GM23338 (cell line): ENCODE data around the gene ADCK2. TPM values are rescaled to one million over a fixed set of nuclear protein-coding genes. Genes with fewer than 3 reads are reported as not detected.
"Not testable (repeated sequence)": the region's sequence is repeated elsewhere in the genome, so short reads cannot be mapped to it uniquely, and the experiment has no call there.

ENCODE experiments used
- ATAC-seq: fragments of 200-7000 bp; cut with Tn5 transposase; 3 replicates; pipeline ENCODE4 v1.9.1; 2020
- DNase-seq: peaks from one replicate; pipeline ENCODE4 v3.0.0-alpha.2; 2015; ENCODE audit warnings: low spot score
- H2AFZ ChIP-seq: fragments of 200-600 bp; sonication (generic); 2 replicates; pipeline ENCODE4 v1.8.0; 2016; ENCODE audit warnings: antibody characterized with exemption, mild to moderate bottlenecking, moderate library complexity
- H3F3A ChIP-seq: fragments of 200-600 bp; sonication (generic); replicated peaks from 2 replicates; pipeline ENCODE4 v1.8.0; 2017; ENCODE audit warnings: antibody characterized with exemption, mixed run types, low read depth
- H3K27ac ChIP-seq: fragments of 200-600 bp; sonication (generic); 2 replicates; pipeline ENCODE4 v1.6.1; 2016; ENCODE audit warnings: low read depth
- H3K27me3 ChIP-seq: fragments of 200-600 bp; sonication (generic); 2 replicates; pipeline ENCODE4 v1.8.0; 2016; ENCODE audit warnings: mild to moderate bottlenecking, mixed run types, moderate library complexity; ENCODE audit not compliant: insufficient read depth
- H3K36me3 ChIP-seq: fragments of 200-600 bp; sonication (generic); 2 replicates; pipeline ENCODE4 v1.8.0; 2016; ENCODE audit warnings: mild to moderate bottlenecking; ENCODE audit not compliant: insufficient read depth
- H3K4me1 ChIP-seq: fragments of 200-600 bp; sonication (generic); 2 replicates; pipeline ENCODE4 v1.8.0; 2016; ENCODE audit warnings: mild to moderate bottlenecking, moderate library complexity; ENCODE audit not compliant: insufficient read depth
- H3K4me2 ChIP-seq: fragments of 200-600 bp; sonication (generic); 2 replicates; pipeline ENCODE4 v1.7.1; 2017; ENCODE audit warnings: mixed run types
- H3K4me3 ChIP-seq: fragments of 200-600 bp; sonication (generic); 2 replicates; pipeline ENCODE4 v1.6.1; 2016; ENCODE audit warnings: mixed run types
- H3K79me2 ChIP-seq: fragments of 200-600 bp; sonication (generic); replicated peaks from 2 replicates; pipeline ENCODE4 v1.8.0; 2017; ENCODE audit warnings: mild to moderate bottlenecking; ENCODE audit not compliant: insufficient read depth
- H3K9me2 ChIP-seq: fragments of 200-600 bp; sonication (generic); 2 replicates; pipeline ENCODE4 v1.8.0; 2017; ENCODE audit not compliant: insufficient read depth
- H4K20me1 ChIP-seq: fragments of 200-600 bp; sonication (generic); replicated peaks from 2 replicates; pipeline ENCODE4 v1.8.0; 2017; ENCODE audit warnings: mild to moderate bottlenecking; ENCODE audit not compliant: insufficient read depth
- H3K27ac Mint-ChIP-seq: 2 replicates; pipeline ENCODE4 v1.8.0; 2020; ENCODE audit warnings: inconsistent platforms, mild to moderate bottlenecking, moderate library complexity, mixed read lengths
- H3K27me3 Mint-ChIP-seq: 3 replicates; pipeline ENCODE4 v1.8.0; 2022; ENCODE audit warnings: low read depth, mild to moderate bottlenecking, moderate library complexity, mixed read lengths, inconsistent platforms; ENCODE audit not compliant: insufficient read depth, poor library complexity
- H3K36me3 Mint-ChIP-seq: 3 replicates; pipeline ENCODE4 v1.8.0; 2021; ENCODE audit warnings: low read depth, mild to moderate bottlenecking, inconsistent platforms, moderate library complexity, mixed read lengths
- H3K4me1 Mint-ChIP-seq: 3 replicates; pipeline ENCODE4 v1.8.0; 2020; ENCODE audit warnings: mild to moderate bottlenecking, inconsistent platforms, mixed read lengths
- H3K4me3 Mint-ChIP-seq: 3 replicates; pipeline ENCODE4 v1.8.0; 2021; ENCODE audit warnings: moderate library complexity, mild to moderate bottlenecking, inconsistent platforms, mixed read lengths
- H3K9me3 Mint-ChIP-seq: 3 replicates; pipeline ENCODE4 v1.8.0; 2020; ENCODE audit warnings: moderate library complexity, mild to moderate bottlenecking, inconsistent platforms, mixed read lengths
- CREB1 ChIP-seq: fragments of 250-450 bp; sonication (Bioruptor Pico); IDR thresholded peaks from 2 replicates; pipeline ENCODE4 v1.5.0; 2020; ENCODE audit warnings: low read depth, mild to moderate bottlenecking, moderate library complexity
- CTCF ChIP-seq, 2 experiments: fragments of 200-600 bp in 1 of 2; sonication (generic) in 1 of 2; conservative IDR thresholded peaks; 2 replicates each; pipeline versions ENCODE4 v1.5.1 to v1.6.1; 2016 to 2017; ENCODE audit warnings: antibody characterized with exemption in 2 of 2, low read depth in 2 of 2, mild to moderate bottlenecking in 2 of 2, moderate library complexity in 1 of 2
- ETS1 ChIP-seq: IDR thresholded peaks from 2 replicates; pipeline ENCODE4 v1.6.1; 2016; ENCODE audit warnings: antibody characterized with exemption
- EZH2 ChIP-seq: fragments of 200-600 bp; sonication (generic); IDR thresholded peaks from one replicate; pipeline ENCODE4 v1.8.0; 2017; ENCODE audit warnings: antibody characterized with exemption, mild to moderate bottlenecking, low read depth; ENCODE audit not compliant: unreplicated experiment
- EZH2phosphoT487 ChIP-seq: fragments of 200-600 bp; sonication (generic); IDR thresholded peaks from one replicate; pipeline ENCODE4 v1.8.1; 2018; ENCODE audit warnings: antibody characterized with exemption; ENCODE audit not compliant: unreplicated experiment
- POLR2AphosphoS5 ChIP-seq: IDR thresholded peaks from 2 replicates; pipeline ENCODE4 v1.6.1; 2016; ENCODE audit warnings: antibody characterized with exemption, low read depth
- REST ChIP-seq: IDR thresholded peaks from one replicate; pipeline ENCODE4 v1.6.1; 2018; ENCODE audit warnings: antibody characterized with exemption; ENCODE audit not compliant: unreplicated experiment
- ZNF462 ChIP-seq: fragments of 250-450 bp; sonication (Bioruptor Pico); IDR thresholded peaks from 2 replicates; pipeline ENCODE4 v1.5.0; 2020; ENCODE audit warnings: mild to moderate bottlenecking, moderate library complexity
- polyA plus RNA-seq: library from polyadenylated mRNA; unstranded; fragments of >200 nt; fragmentation: Nextera tagmentation; extraction: Ambion mirVana; gene quantifications from 2 replicates; pipeline ENCODE4 v1.2.1, GENCODE V29; 2016
- total RNA-seq: library from RNA; depleted of rRNA; stranded (reverse); fragments of >200 nt; shearing (Covaris generic); gene quantifications from 2 replicates; pipeline ENCODE4 v1.2.3, GENCODE V29; 2014

Gene ADCK2
- total and polyA plus RNA-seq, 2 experiments from 2014 or later: 4.7 to 14.4 TPM

GRCh38 chr7:140707132-140707531 lies 34.4 kb downstream of the ADCK2 start:
- Histone ChIP-seq H3K27me3 (no peaks in the 10 kb centered on the region), H3K4me3 (no peak overlapping the region), H3F3A (no peaks in the 10 kb centered on the region), H2AFZ (no peak overlapping the region), H3K79me2 (peaks cover 8% of the 10 kb centered on the region; the same call in 1 of the 2 replicates), H3K4me1 (no peaks in the 10 kb centered on the region), H4K20me1 (no peaks in the 10 kb centered on the region), H3K36me3 (no peaks in the 10 kb centered on the region; the same call in 1 of the 2 replicates), H3K9me2 (no peaks in the 10 kb centered on the region), H3K4me2 (no peak overlapping the region), H3K27ac (no peak overlapping the region; the same call in 1 of the 2 replicates)
- H3K36me3 Mint-ChIP-seq: peaks cover 37% of the 10 kb centered on the region; the same call in 2 of the 3 replicates
- H3K4me1 Mint-ChIP-seq: no peaks in the 10 kb centered on the region
- ATAC-seq (no peak), DNase-seq (no peak)
- H3K27me3 Mint-ChIP-seq: peaks cover 3% of the 10 kb centered on the region
- peaks cover 6% of the 10 kb centered on the region for H3K9me3 Mint-ChIP-seq
- no peak overlapping the region for H3K4me3 Mint-ChIP-seq
- TF ChIP-seq CREB1 (no peak), EZH2 (no peak), ZNF462 (no peak), EZH2phosphoT487 (no peak), POLR2AphosphoS5 (no peak), ETS1 (no peak), REST (no peak), CTCF (conservative IDR thresholded peaks at IDR 0.05; ENCODE audit: low read depth in 2 of 2) (no peak)
- H3K27ac Mint-ChIP-seq: no peak overlapping the region

- H3K79me2 ChIP-seq, H3K4me1 Mint-ChIP-seq, H3K36me3 ChIP-seq, H3K4me2 ChIP-seq, H3K4me3 Mint-ChIP-seq, H3K27me3 ChIP-seq, H3K27ac ChIP-seq, ATAC-seq, H3K27me3 Mint-ChIP-seq, H3K4me1 ChIP-seq, H3F3A ChIP-seq, DNase-seq, H3K27ac Mint-ChIP-seq, H3K9me2 ChIP-seq, H4K20me1 ChIP-seq, H2AFZ ChIP-seq, H3K4me3 ChIP-seq: not testable (repeated sequence)
- Mint-ChIP-seq H3K36me3 (peaks cover 38% of the 10 kb centered on the region), H3K9me3 (peaks cover 17% of the 10 kb centered on the region)
Observed at GRCh38 chr7:140708764-140709163, 36.0 kb downstream of the ADCK2 start.
